Stimulated activated naive CD8-positive, alpha-beta T cell treated with anti-CD3 and anti-CD28 coated beads, Interleukin-15, Interleukin-2, amounts not matched to agents 100 ng/mL and 50 ng/mL, for 24 hours (primary cell): Measurements from ENCODE around the gene RAVER2.
A peak's percentile ranks its signal among the peaks of the same experiment; 100 is the strongest.

ENCODE experiments used
- H3K27ac Mint-ChIP-seq: one replicate; pipeline ENCODE4 v1.8.0; 2021; ENCODE audit warnings: mild to moderate bottlenecking, mixed read lengths
- H3K27me3 Mint-ChIP-seq: one replicate; pipeline ENCODE4 v1.8.0; 2021; ENCODE audit warnings: mixed read lengths
- H3K36me3 Mint-ChIP-seq: one replicate; pipeline ENCODE4 v1.8.0; 2021; ENCODE audit warnings: low read depth, mixed read lengths
- H3K4me1 Mint-ChIP-seq: one replicate; pipeline ENCODE4 v1.8.0; 2021; ENCODE audit warnings: low read depth, mixed read lengths
- H3K4me3 Mint-ChIP-seq: one replicate; pipeline ENCODE4 v1.8.0; 2021; ENCODE audit warnings: mild to moderate bottlenecking, mixed read lengths
- H3K9me3 Mint-ChIP-seq: one replicate; pipeline ENCODE4 v1.8.0; 2021; ENCODE audit warnings: mixed read lengths

Gene RAVER2

GRCh38 chr1:64857347-64857746 is 112.5 kb downstream of the RAVER2 start:
- peaks cover 11% of the 10 kb centered on the region for H3K4me1 Mint-ChIP-seq
- H3K27me3 Mint-ChIP-seq, result no peaks in the 10 kb centered on the region
- no peak overlapping the region for H3K4me3 Mint-ChIP-seq
- H3K27ac Mint-ChIP-seq, result no peak overlapping the region
- H3K9me3 Mint-ChIP-seq, result no peaks in the 10 kb centered on the region
- peaks cover 56% of the 10 kb centered on the region for H3K36me3 Mint-ChIP-seq

DNA sequence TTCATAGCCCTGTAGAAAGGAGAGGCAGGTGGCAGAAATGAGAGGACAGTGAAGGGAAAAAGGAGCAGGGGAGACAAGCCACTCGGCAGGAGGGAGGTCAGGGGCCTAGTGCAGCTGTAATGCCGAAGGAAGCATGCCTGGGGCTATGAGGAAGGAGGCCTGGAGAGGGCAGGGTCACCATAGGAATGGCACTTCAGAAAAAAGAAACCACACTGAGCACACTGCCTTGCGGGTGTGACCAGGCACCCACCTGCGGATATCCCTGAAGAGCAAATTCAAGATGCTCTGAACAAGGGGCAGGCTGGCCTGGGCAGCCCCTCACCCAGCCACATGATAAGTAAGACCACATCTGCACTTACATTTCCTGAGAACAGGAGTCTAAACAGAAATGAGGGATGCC is 116.7 kb downstream of the RAVER2 start:
- H3K27ac Mint-ChIP-seq, result peak overlapping the region; percentile 31
- H3K36me3 Mint-ChIP-seq, result peaks cover 59% of the 10 kb centered on the region
- H3K9me3 Mint-ChIP-seq, result no peaks in the 10 kb centered on the region
- peaks cover 29% of the 10 kb centered on the region for H3K4me1 Mint-ChIP-seq
- H3K4me3 Mint-ChIP-seq, result no peak overlapping the region
- no peaks in the 10 kb centered on the region for H3K27me3 Mint-ChIP-seq

DNA sequence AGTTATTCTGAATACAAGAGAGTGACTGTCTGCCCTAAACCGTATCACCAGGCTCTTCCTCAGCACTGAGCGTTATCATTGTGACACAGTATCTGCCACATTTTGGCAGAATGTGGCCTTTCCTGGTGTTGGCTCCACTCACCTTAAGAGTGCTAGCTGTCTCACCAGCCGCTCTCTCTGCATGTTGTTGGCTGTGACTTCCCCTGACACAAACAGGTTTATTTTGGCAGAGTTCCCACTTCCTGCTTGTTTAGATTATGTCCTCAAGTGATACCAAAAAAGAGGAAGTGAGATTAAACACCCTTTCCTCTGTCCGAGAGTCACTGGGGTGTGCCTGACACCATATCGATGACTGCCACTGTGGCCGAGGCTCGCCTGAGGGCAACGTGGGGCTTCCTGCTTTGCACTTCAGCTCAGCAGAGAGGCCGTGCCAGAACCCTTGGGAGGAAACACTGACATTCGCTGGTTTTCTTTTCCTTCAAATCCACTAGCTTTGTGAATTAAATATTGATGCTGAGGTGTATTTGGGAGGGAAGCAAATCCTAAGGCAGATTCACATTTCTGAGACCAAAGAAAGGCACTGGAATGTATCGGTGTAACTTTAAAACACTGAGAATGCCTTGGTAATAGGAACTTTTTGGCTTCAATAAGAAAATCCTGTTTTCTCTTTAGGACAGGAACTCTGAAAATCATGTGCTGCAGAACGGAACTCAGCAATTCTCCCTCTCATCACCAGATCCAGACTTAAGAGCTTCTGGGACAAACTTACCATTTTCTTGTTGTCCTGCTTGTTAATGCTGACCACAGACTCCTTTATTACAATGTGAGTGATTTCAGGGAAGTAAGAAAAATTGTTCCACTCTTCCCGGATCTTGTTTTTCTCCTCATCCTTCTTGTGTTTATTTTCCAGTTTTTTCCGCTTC is 119.4 kb downstream of the RAVER2 start:
- Mint-ChIP-seq H3K27ac (peak overlapping the region; percentile 77), H3K9me3 (no peaks in the 10 kb centered on the region), H3K4me3 (peak overlapping the region; percentile 17), H3K4me1 (peaks cover 29% of the 10 kb centered on the region), H3K36me3 (peaks cover 52% of the 10 kb centered on the region), H3K27me3 (no peaks in the 10 kb centered on the region)

GRCh38 chr1:64865105-64865757 is 120.4 kb downstream of the RAVER2 start:
- Mint-ChIP-seq H3K4me1 (peaks cover 29% of the 10 kb centered on the region), H3K36me3 (peaks cover 52% of the 10 kb centered on the region), H3K27me3 (no peaks in the 10 kb centered on the region), H3K9me3 (no peaks in the 10 kb centered on the region), H3K27ac (peak overlapping the region; percentile 77), H3K4me3 (peak overlapping the region; percentile 17)

DNA sequence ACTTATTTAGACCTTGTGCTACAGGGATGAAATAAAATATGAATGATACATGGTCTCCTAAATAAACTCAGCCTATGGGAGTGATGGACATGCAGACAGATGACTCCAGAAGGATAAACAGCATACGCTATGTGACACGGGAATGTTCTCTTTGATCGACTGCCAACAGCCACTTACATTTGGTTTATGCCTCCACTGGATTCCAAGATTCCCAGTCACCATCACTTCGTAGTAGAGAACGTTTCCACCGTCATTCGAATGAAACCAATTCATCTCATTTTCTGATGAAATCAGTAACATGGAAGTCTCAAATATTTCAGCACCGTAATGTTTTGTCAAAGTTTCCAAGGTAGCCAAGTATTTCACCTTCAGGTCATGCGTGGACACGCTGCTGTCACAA is 121.8 kb downstream of the RAVER2 start:
- Mint-ChIP-seq H3K27ac (no peak overlapping the region), H3K4me1 (peaks cover 20% of the 10 kb centered on the region), H3K4me3 (no peak overlapping the region), H3K9me3 (no peaks in the 10 kb centered on the region), H3K27me3 (no peaks in the 10 kb centered on the region), H3K36me3 (peaks cover 58% of the 10 kb centered on the region)

- Mint-ChIP-seq H3K27me3 (no peaks in the 10 kb centered on the region), H3K27ac (no peak overlapping the region), H3K9me3 (no peaks in the 10 kb centered on the region), H3K4me3 (no peak overlapping the region), H3K36me3 (peaks cover 64% of the 10 kb centered on the region), H3K4me1 (peaks cover 19% of the 10 kb centered on the region)
Measured at GRCh38 chr1:64867266-64867665, 122.4 kb downstream of the RAVER2 start.

DNA sequence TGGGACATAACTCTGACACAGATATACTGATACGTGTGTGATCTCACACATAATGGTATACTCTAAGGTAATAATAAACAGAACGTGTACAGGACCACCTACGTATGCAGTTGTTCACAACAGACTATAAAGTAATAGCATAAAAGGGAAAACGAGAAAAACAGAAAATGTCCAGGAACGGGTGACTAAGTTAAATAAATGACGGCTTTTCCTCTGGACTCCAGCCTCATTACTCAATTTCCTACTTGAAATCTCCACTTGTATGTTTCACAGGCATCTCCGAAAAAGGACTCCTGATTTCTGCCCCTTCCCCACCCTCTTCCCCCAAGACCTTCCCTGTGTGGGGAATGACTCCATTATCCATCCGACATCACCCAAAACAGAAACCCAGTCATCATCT is 126.4 kb downstream of the RAVER2 start:
- Mint-ChIP-seq H3K27me3 (no peaks in the 10 kb centered on the region), H3K9me3 (no peaks in the 10 kb centered on the region), H3K4me1 (peaks cover 14% of the 10 kb centered on the region), H3K36me3 (peaks cover 79% of the 10 kb centered on the region), H3K4me3 (no peak overlapping the region), H3K27ac (no peak overlapping the region)

- H3K9me3 Mint-ChIP-seq, result no peaks in the 10 kb centered on the region
- H3K27me3 Mint-ChIP-seq, result no peaks in the 10 kb centered on the region
- peaks cover 22% of the 10 kb centered on the region for H3K4me1 Mint-ChIP-seq
- H3K4me3 Mint-ChIP-seq, result no peak overlapping the region
- peaks cover 81% of the 10 kb centered on the region for H3K36me3 Mint-ChIP-seq
- no peak overlapping the region for H3K27ac Mint-ChIP-seq
Measured at GRCh38 chr1:64872067-64872466, 127.2 kb downstream of the RAVER2 start.

DNA sequence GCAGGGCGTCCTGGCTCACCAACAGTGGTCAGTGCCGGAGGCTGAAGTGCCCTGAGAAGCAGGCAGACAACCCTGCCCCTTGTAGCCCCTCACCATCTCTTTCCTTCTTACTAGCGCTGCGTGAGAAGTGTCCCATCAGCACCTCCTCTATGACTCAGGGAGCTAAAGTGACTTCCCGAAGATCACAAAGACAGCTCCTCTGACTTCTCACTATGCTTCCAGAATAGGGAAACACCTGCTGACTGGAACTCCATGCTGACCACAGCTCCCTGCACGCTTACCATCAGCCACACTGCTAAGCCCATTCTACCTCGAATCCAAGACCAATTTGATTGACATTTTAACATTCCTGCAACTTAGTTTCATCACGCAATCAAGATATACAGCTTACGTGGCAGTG is 128.7 kb downstream of the RAVER2 start:
- Mint-ChIP-seq H3K4me1 (peaks cover 34% of the 10 kb centered on the region), H3K36me3 (peaks cover 87% of the 10 kb centered on the region), H3K9me3 (no peaks in the 10 kb centered on the region), H3K4me3 (no peak overlapping the region), H3K27me3 (no peaks in the 10 kb centered on the region), H3K27ac (no peak overlapping the region)

DNA sequence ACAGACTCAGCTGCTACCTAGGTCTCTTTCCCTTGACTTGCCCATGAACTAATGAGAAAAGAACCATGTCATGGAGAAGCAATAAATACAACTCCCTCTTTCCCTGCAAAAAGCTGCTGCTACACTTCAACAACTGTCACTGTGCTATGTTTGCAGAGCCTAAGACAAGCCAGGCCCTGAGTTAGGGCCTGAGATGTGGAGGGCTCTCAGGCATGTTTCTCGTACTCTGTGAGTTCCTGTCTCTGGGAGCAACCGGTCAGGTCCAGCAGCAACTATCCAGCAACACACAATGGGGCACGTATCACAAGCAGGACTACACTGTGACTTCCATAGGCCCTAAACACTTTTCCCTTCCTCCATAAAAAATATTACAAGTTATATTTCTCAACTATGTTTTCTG is 129.8 kb downstream of the RAVER2 start:
- Mint-ChIP-seq H3K27ac (no peak overlapping the region), H3K4me1 (peaks cover 42% of the 10 kb centered on the region), H3K4me3 (no peak overlapping the region), H3K9me3 (no peaks in the 10 kb centered on the region), H3K27me3 (no peaks in the 10 kb centered on the region), H3K36me3 (peaks cover 84% of the 10 kb centered on the region)

GRCh38 chr1:64875101-64875500 is 130.2 kb downstream of the RAVER2 start:
- no peaks in the 10 kb centered on the region for H3K27me3 Mint-ChIP-seq
- peaks cover 42% of the 10 kb centered on the region for H3K4me1 Mint-ChIP-seq
- H3K27ac Mint-ChIP-seq, result no peak overlapping the region
- peaks cover 79% of the 10 kb centered on the region for H3K36me3 Mint-ChIP-seq
- H3K9me3 Mint-ChIP-seq, result no peaks in the 10 kb centered on the region
- H3K4me3 Mint-ChIP-seq, result no peak overlapping the region

GRCh38 chr1:64875606-64876005 is 130.7 kb downstream of the RAVER2 start:
- Mint-ChIP-seq H3K36me3 (peaks cover 77% of the 10 kb centered on the region), H3K27me3 (no peaks in the 10 kb centered on the region), H3K4me1 (peaks cover 42% of the 10 kb centered on the region), H3K4me3 (no peak overlapping the region), H3K9me3 (no peaks in the 10 kb centered on the region), H3K27ac (peak overlapping the region; percentile 48)

DNA sequence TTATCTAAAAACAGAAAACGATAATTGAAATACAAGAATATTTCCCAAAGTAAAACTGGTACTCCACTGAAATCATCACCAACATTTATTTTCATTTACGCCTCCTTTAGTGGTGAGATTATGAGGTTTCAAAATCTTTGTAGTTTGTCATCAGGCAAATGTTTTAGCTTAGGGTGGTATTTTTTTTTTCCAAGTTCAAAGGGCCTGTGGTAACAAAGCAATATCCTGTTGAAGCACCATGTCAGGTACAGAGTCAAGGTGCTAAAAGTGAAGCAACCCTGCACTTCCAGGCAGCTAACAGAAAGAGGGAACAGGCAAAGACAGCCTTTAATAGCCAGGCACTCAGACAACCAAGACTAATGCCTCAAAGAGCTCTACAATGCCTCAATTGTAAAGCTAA is 132.3 kb downstream of the RAVER2 start:
- Mint-ChIP-seq H3K4me1 (peaks cover 52% of the 10 kb centered on the region), H3K36me3 (peaks cover 69% of the 10 kb centered on the region), H3K4me3 (no peak overlapping the region)

DNA sequence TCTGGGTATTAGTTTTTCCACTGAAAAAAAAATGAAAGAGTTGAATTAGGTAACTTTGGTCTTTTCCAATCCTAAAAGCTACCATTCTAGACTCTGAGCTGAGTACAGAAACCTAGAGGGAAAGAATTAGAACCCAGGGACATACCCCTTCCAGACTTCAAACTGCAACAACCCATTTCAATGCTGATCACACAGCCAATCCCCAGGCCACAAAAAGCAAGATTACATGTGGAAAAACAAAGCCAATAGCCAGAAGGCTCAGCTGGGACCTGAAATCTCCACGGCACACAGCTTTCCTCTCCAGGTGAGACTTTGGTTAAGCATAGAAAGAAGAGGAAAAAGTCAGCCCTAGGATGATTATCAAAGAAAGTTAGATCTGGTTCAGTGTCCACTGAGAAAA is 132.7 kb downstream of the RAVER2 start:
- Mint-ChIP-seq H3K36me3 (peaks cover 68% of the 10 kb centered on the region), H3K27ac (peak overlapping the region; percentile 24), H3K9me3 (no peaks in the 10 kb centered on the region), H3K4me3 (no peak overlapping the region), H3K27me3 (no peaks in the 10 kb centered on the region), H3K4me1 (peaks cover 55% of the 10 kb centered on the region)

More for the DNA sequence above, 132.3 kb downstream of the RAVER2 start:
- Mint-ChIP-seq H3K27ac (peak overlapping the region; percentile 38), H3K9me3 (no peaks in the 10 kb centered on the region), H3K27me3 (no peaks in the 10 kb centered on the region)

DNA sequence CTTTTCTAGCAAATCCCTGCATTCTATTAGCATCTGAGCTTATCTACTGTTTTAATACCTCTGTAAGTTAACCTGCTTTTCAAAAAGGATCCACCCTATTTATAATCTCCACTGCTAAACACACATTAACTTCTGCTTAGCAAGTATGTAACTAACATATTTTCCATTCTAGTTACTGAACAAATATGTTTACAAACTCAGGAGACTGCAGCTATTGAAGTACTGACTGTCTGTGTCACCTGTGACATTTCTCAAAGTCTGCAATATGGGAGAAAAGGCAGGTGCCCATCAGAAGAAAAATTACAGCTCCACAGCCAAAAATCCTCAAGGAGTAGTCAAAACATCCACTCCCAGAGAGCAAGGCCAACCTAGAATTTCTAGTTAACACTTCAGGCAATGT is 133.2 kb downstream of the RAVER2 start:
- Mint-ChIP-seq H3K4me1 (peaks cover 59% of the 10 kb centered on the region), H3K27ac (peak overlapping the region; percentile 5), H3K4me3 (no peak overlapping the region), H3K27me3 (no peaks in the 10 kb centered on the region), H3K9me3 (no peaks in the 10 kb centered on the region), H3K36me3 (peaks cover 68% of the 10 kb centered on the region)
